Measurements from ENCODE around the gene SMCO4.
"Not testable (repeated sequence)": the region's sequence is repeated elsewhere in the genome, so short reads cannot be mapped to it uniquely, and the experiment has no call there.

SMCO4 gene

DNA sequence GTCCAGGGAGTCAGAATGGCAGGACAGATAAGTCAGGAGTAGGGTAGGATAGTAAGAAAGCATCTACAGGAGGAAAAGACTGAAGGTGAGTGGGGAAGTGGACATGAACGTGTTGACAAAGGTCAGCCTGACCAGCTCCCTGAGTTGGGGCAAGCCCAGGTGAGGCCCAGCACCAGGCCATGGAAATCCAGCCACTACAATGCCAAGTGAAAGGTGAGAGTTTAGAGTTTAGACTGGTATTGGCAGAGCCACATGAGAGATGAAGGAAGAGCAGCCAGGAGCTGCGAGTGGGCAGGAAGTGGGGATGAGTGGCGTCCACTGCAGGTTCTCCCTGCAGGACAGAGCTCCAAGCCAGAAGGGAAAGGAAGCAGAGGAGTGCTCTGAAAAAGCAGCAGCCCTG lies 16.5 kb upstream of the SMCO4 start:
- no peak for DNase-seq

DNA sequence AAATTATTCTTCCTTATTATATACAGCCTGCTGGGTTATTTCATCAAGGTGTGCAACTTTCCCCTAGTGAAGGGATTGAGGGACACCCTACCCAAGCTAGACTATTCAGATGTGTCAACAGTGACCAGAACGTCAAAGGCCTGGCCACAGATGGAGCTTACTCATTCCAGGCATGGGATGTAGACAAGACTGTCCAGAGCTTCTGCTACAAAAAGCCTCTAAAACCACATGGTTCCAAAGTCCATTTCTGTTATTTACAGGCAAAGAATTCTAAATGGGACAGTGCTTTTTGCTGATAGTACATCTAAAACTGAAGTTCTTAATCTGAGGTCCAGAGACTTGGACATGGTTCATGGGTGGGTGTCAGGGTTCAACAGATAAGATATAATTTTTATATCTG lies 9.7 kb upstream of the SMCO4 start:
- DNase-seq: no peak

DNA sequence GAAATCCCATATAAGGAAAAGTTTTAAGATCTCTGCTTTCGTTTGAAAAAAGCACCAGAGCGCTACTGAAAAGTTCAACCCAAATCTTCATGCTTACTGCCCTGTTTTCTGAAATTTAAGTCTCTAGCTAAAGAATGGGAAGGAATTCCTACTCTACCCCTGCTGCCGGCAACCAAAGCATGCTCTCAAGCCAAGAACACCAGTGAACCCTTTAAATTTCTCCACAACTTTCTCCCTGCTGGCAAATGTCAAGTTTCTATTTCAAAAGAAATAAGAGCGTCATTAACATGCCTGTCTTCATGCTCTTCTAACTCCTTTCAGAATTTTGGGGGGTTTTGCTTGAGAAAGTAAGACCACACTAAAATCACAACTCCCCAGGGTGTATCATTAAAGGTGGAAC lies 6.8 kb upstream of the SMCO4 start:
- no peak for DNase-seq

GRCh38 chr11:93548679-93549319 lies 5.6 kb upstream of the SMCO4 start:
- DNase-seq: no peak

- DNase-seq: no peak
These were observed 4.6 kb upstream of the SMCO4 start for GRCh38 chr11:93547773-93548172.

DNA sequence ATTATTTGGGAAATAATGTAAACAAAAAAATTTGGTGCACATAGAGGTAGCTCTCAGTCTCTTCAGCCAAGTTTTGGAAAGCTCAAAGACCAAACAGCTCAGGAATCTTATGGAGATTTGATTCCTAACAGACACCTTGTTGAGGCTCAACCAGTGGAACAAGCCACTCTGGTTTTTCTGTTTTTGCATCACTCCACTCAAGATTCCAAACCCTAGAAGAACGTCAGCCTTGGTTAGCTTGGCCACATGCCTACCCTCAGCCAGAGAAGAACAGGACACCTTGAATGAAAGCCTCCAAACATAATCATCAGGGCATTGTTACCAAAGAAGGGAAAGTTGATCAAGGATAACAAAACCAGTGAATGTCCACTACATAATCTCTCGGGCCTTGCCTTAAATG lies 3.8 kb upstream of the SMCO4 start:
- DNase-seq: no peak

DNA sequence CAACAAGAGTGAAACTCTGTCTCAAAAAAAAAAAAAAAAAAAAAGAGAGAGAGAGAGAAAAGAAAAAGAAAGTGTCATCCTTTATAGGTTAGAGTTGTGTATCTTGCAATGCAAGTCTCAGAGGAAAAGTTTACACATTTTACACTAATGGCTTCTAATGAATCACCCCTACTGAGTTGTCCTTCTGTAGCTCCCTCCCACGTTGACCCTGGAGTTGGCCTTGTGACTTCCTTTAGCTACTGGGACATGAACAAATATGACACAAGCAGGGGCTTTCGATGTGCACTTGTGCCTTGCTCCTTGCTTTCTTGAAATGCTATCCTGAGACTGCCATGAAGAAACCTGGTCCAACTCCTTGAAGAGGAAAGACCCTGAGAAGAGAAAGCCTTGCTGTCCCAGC lies 2.4 kb upstream of the SMCO4 start:
- no peak for DNase-seq

- no peak for DNase-seq
These were observed 371 bp downstream of the SMCO4 start for GRCh38 chr11:93542811-93543229.

GRCh38 chr11:93541884-93542810 lies 1.0 kb downstream of the SMCO4 start:
- DNase-seq: no peak

DNA sequence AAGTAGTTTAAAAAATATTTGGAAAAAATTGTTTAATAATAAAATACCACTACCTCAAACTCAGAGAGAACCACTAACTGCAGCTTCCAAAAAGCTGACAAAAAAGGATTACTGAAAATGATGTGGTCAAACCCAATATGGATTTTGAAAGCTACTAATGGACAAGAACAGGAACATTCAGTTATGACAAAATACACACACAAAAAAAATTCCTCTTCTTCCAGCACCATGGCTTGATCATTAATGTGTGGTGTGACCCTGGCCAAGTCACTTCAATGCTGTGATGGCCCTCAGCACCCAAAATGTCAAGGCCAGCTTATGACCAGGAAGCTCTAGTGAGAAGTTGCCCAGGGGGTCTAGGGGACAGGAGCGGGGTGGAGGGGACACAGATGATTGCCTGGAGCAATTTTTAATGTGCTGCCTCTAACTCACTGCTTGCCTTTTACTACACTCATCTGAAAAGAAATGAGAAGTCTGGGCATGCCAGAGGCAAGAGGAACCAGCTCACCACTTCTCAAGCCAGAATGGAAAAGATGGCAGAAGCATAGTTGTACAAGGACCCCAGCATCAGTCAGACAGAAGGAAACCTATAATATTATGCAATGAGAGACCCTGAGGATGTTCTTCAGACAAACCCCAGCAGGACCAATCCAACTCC lies 2.2 kb downstream of the SMCO4 start:
- no peak for DNase-seq

- no peak for DNase-seq
These were observed 2.9 kb downstream of the SMCO4 start for GRCh38 chr11:93540337-93540736.

DNA sequence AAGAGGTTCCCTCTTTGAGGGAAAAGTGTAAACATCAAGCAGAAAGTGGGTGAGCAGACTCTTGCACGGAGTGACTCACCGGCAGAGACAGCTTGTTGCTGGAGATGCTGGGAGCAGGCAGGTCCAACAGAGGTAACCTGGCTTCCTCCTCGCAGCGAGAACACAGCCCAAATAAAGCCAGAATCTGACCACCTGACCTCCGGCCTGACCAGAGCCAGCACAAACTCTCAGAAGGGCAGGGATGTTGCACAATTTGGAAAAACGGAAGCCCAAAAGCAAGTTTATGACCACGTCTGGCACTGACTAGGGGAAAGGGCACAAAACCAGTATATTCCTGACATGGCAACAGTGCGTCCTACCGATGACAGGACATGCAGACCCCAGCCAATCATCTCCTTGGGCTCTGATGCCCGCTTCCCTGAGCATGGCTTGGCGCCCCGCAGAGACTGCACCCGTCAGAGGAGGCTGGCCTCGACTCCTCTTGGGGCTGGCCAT lies 5.4 kb downstream of the SMCO4 start:
- DNase-seq: no peak

GRCh38 chr11:93537049-93537448 lies 6.1 kb downstream of the SMCO4 start:
- DNase-seq: no peak

DNA sequence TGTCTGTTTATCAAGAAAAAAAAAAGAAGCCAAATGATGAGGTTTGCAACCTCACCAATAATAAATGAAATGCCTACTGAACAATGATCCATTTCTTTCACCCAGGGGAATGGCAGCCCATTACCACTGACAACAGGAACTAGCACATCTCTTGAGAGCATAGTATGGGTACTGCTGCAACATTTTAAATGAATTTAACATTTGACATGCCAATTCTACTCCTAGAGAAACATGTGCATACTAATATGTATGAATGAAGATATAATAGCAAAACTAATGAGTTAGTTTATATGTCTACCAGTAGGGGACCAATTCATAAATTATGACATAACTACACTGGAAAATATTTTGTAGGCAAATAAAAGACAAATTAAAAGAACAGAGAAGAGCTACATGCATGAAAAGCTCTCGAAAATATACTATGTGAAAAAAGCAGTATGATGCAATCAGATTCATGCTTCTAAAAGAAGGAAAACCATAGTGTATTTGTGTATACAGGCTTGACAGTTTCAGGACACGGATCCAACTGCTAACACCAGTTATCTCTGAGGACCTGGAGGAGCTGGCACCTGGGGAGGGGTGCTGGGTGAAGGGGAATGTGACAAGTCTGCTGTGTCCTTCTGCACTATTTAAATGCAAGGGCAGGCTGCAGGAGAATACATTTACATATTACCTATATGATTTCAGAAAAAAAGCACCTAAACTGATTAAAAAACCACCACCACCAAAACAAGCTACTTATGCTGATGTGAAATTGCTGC lies 6.9 kb downstream of the SMCO4 start:
- no peak for DNase-seq

GRCh38 chr11:93535578-93535977 lies 7.6 kb downstream of the SMCO4 start:
- DNase-seq: not testable (repeated sequence)

- no peak for DNase-seq
These were observed 10.4 kb downstream of the SMCO4 start for GRCh38 chr11:93532806-93533205.

DNA sequence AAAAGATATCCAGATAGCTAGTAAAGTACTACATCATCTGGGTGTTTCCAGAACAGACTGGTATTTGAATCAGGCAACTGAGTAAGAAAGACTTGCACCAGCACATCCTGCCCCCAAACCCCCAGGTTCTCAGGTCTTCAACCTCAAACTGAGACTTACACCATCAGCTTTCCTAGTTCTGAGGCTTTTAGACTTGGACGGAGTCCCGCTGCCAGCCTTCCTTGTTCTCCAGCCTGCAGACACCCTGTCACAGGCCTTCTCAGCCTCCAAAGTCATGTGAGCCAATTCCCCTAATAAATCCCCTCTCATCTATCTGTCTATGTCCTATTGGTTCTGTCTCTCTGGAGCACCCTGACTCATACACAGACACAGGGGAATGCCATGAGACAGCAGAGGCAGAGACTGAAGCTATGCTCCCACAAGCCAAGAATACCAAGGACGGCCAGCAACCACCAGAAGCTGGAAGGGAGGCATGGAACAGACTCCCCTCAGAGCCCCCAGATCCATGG lies 10.9 kb downstream of the SMCO4 start:
- DNase-seq: no peak

- no peak for DNase-seq
These were observed 12.7 kb downstream of the SMCO4 start for GRCh38 chr11:93530468-93530826.

GRCh38 chr11:93529707-93530467 lies 13.3 kb downstream of the SMCO4 start:
- no peak for DNase-seq

- DNase-seq: no peak
These were observed 14.2 kb downstream of the SMCO4 start for GRCh38 chr11:93528757-93529645.

GRCh38 chr11:93528252-93528651 lies 14.9 kb downstream of the SMCO4 start:
- no peak for DNase-seq

Measured in NCI-H1048 (cell line).